A204.1 (cell line): ENCODE measurements around the gene BTBD9.
"Not testable (repeated sequence)": the region's sequence is repeated elsewhere in the genome, so short reads cannot be mapped to it uniquely, and the experiment has no call there.

ENCODE experiments used
- FAIRE-seq: peaks from 2 replicates; lab custom pipeline; 2012; peaks lifted over from hg19 to GRCh38; lab: Jason Lieb, UNC

The BTBD9 gene

DNA sequence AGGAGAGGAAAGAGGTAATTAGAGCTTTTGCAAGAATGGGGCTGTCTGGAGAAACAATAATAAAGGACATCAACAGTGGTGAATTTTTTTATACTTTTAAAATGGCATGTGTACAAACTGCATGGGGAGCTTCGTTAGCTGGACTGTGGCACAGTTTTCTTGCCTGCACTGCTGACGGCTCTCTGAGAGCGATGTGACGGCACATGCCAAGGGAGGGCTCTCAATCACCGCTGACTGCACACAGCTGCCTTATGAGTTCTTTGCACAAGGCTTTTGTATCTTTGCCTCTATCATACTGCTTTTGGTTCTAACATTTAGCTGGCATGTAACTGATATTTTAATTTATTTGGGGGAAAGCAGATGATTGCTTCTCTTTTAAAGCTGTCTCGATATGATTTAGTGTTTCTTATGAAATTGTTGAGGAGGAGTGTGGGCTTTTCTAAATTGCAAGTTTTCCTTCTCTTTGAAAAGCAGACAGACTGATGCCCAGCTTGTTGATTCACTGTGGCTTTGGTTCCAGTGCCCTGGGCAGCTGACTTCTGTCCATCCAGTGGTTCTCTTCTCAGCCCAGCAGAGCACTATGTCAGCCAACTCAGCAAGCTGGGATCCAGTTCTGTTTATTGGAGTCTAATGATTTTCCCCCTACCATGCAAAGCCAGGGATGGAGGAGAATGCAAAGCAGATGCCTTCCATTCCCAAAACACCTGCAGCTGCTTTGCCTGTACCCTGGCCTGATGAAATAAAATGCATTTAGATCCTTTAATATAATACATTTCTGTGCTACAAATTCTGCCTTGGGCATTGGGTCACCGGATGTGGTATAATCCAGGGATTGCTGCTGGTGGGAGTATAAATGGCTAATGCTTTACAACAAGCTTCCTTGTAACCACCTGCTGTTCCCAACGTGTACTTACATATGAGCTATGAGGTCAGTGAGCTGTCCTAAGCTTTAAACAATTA lies 496.3 kb downstream of the BTBD9 start:
- no peak for FAIRE-seq

DNA sequence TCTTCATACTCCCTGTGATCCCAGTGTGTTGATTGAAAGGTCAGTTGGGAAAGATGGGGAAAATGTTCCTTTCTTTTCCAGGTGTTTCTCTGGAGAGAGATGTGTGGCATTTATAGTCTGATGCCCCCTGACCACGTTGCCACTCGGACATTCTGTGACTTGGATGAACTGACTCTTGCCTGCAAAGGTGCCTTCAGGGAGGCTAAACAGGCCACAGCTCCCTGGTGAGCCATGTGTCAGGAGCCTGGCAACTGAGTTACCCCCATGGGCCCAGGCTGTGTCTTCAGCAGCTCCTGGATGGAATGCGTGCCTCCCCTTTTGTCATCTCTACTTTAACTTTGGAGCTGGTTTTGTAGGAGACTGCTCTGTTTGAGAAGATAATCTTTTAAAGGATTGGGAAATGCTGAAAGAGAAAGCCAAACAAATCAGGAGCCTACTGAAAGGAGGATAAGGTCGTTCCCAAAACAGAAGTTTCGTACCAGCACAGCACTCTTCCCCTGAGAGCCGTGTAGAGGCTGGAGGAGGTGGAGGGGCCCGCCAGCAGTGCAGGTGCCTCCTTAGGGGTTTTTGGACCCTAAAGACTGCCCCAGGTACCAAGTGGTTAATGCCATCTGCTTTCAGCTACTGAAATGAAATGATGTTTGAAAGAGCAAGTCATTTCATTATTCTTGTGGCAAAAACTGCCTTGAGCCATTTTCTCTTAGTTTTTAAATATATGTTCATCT lies 497.4 kb downstream of the BTBD9 start:
- FAIRE-seq, result no peak

DNA sequence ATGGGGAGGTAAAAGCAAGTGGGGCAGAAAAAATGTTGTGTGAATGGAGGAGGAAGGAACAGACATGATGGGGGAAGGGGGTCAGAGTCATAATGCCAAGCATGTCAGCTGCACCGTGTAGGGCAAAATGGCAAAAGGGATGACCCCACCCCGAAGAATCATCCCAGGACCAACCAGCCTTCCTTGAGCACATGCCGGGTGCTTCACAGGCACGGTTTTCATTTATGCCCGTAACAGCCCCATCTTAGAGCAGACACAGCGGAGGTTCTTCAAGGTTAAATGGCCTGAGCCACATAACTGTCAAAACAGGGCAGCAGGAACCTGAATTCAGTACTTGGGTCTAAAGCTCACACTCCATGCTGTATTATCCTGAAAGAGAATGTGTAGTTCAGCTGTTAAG lies 498.0 kb downstream of the BTBD9 start:
- FAIRE-seq, result no peak

DNA sequence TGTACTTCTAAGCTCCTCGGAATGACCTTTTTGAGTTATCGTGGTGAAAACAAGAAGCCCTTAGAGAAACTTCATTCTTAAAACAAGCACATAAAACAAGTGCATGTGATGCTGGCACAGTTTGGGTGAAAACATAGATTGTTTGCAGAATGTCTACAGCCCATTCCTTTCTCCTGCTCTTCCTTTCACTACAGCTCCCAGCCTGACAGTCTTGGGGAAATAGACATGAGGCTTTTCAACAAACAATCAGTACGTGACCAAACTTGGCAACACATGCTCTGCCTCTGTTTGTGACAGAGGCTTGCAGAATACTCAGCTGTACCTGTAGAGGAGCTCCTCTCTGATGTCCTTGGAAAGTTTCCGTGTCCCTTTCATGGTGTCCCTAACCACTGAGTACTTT lies 498.6 kb downstream of the BTBD9 start:
- FAIRE-seq, result no peak

DNA sequence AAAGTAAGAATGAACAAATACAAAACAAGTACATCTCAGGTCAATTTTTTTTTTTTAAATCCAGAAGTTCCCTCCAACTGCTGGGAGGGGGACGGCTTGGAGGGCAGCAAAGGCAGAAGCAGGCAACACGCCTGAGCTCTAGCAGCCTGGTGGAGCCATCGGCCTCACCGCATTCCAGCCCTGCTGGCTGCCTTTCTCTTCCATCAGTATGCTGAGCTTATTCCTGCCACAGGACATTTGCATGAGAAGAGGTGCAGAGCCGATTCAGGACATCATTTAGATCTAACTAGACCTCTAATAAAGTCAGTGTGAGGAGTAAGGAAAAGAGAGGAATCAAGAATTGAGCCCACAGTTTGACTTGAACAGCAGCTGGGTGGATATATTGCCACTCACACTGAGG lies 501.4 kb downstream of the BTBD9 start:
- FAIRE-seq, result no peak

DNA sequence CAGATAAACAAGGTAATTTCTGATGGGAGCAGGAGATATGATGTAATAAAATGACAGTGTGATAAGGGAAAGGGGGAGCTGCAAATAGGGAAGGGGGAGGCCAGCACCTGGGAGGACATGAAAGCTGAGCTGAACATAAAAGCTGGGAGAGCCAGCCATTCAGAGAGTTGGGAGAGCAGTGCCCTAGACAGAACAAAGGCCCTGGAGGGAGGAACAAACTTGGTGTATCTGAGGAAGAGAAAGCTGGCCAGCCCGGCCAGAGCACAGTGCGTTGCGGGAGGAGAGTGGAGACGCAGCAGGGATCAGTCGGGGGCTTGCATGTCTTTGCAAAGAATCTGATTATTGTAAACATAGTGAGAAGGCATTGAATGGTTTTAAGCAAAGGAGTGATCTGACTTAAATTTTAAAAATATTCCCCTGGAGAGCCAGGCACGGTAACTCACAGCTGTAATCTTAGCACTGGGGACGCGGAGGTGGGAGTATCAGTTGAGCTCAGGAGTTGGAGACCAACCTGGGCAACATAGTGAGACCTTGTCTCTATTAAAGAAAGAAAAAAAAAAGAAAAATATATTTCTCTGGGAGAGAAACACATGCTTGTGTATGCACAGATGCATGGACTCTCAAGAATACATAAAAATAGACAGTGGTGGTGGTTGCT lies 502.0 kb downstream of the BTBD9 start:
- no peak for FAIRE-seq

DNA sequence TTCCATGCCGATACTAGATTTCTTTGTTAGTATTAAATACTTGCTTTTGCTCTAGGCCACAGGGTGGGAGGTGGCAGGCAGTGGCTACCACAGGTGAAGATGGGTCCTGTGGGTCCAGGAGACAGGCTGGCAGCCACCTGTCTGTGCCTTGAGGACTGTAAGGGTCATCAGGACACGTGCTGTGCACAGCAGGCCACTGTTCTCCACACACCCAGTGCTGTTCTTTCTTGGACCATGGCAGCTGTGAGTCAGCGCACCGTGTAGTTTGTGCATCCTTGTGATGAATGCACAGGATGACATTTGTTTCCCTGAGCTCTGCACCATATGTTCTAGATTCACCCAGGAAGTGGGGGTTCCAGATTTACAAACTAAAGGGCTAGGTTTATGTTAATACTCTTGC lies 503.2 kb downstream of the BTBD9 start:
- no peak for FAIRE-seq

DNA sequence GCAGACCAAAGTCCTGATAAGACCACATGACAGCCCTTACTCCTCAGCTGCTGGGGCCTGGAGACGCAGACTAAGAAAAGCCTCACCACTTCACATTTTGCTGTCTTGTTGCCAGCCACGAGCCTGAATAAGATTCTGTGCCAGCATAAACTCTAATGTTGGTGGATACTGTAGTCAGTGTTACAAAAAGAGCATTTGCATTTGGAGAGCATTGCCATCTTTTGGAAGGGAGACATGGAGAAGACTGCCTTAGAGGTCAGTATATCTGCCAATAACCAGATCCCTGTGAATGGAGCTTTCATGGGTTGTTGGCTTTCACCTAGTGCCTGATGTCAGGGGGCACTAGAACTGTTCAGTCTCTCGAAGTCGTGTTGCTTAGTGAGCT lies 505.0 kb downstream of the BTBD9 start:
- no peak for FAIRE-seq

DNA sequence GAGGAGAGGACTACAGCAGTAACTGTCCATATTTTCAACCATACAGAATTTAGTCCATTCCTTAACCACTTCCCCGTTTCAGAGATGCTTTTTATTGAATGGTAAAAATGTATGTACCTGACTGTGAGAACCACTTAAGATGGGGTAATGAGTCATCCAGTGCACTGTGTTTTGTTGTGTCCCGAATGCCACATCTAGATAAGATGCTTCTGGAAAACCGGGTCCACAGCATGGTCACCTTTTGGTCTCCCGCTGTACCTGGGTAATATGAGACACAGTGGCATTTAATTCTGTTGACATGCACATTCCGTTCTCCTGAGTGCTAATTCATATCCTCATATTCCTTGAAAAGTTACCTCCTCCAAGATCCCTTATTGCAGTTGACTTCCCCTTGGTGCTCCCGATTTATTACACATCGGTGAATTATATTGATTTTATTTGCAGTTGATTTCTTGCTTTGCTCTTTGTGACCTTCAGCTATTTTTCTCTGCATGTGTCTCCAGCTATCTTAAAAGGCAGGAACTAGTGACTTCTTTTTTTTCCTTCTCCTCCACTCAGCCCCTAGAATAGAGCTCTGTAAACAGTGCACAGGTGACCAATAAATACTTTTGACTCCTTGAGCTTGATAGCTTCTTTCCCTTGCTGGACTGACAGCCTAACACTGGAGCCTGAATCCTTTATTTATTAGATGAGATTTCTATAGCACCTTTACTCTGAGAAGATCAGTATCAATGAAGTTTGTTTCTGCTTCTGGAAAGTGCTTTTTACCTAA lies 505.6 kb downstream of the BTBD9 start:
- no peak for FAIRE-seq

DNA sequence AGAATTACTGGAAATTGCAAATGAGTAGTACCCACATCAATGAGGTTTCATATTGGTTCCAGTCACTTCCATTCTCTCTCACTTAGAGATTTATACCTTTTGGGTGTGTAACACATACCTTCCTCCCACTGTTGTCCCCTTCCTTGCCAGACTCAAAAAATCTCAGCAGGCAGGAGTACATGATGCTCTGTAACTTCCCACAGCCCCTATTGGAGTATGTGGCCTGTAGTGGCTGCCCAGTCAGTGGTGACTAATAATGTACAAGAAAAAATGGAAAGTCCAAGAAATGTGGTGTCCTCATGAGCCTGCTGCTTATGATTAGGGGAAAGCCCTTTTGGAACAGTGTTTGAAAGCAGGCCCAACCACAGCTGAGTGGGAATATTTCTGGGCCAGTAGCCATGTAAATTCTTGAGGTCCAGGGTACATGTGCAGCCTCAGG lies 508.2 kb downstream of the BTBD9 start:
- FAIRE-seq, result no peak

DNA sequence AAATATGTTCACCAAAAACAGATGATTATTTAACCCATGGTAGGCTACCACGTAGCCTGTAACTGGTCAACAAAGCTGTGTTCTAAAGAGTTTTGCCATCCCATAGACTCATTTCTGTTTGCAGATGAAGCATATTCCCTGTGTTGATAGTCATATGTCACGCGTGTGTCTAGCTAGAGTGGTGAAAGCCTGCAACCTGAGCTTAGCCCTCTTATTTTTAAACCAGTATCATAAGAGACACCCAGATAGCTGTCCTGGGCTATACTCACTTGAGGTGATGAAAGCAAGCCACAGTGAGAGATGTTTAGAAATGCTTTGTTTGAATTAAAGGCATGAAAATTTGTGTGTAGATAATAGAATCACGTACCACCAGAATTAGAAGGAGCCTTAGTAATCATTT lies 512.4 kb downstream of the BTBD9 start:
- FAIRE-seq, result no peak

DNA sequence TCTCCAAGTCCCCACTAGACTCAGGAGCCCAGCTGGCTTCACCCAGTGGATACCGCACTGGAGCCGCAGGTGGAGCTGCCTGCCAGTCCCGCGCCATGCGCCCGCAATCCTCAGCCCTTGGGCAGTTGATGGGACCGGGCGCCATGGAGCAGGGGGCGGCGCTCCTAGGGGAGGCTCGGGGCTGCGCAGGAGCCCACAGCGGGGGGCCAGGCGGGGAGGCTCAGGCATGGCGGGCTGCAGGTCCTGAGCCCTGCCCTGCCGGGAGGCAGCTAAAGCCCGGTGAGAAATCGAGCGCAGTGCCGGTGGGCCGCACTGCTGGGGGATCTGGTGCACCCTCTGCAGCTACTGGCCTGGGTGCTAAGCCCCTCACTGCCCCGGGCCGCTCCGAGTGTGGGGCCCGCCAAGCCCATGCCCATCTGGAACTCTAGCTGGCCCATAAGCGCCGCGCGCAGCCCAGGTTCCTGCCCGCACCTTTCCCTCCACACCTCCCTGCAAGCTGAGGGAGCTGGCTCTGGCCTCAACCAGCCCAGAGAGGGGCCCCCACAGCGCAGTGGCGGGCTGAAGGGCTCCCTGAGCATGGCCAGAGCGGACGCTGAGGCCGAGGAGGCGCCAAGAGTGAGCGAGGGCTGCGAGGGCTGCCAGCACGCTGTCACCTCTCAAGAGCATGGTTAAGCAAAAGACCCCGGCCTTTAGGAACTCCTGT lies 515.4 kb downstream of the BTBD9 start:
- not testable (repeated sequence) for FAIRE-seq

DNA sequence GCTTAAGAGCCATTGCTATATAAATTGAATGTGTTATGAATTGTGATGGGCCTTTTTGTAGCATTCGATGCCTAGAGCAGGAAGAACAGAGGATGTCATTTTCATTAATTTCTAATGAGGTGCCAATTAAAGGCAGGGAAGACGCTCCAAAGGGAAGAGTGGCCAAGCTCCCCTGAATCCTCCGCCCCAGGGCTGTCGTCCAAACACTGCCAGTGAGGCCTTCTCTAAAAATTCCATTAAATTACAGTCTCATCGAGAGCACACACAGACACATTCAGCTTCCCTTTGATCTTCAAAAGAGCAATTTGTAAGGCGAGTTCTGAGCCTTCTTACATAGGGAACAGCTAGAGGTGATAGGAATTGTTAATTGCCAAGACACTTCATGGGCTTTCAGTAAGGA lies 520.2 kb downstream of the BTBD9 start:
- no peak for FAIRE-seq

DNA sequence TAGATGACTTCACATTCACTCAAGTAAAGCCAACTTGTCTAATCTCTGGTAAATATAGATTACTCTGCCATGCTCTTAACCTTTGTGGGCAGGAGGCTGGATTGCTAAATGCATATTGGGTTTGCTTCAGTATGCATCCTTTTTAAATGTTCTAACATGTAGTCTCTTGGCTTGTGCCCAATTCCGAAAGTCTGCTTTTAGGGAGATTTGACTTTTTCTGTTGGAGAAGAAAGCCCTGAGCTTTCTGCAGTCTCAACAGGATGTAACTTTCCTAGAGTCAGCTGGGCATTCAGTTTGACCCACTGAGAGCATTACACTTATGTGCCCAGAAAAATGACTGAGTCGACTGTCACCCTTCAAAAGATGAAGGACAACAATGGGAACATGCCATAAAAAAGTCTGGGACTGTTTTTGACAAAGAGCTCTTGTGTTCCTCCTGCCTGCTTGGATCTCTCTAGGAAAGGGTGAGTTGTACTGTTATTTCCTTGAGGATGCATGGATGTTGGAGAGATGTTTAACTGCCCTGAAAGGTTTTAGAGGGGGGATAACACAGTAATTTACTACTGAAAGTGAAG lies 520.9 kb downstream of the BTBD9 start:
- no peak for FAIRE-seq
